Measurements from ENCODE around the gene CAB39L. TPM values are rescaled to one million over a fixed set of nuclear protein-coding genes. Genes with fewer than 3 reads are reported as not detected.
A peak's percentile ranks its signal among the peaks of the same experiment; 100 is the strongest.

Gene CAB39L
- polyA plus RNA-seq, 1 of the 3 experiments (the other 2 are of a cell fraction): 2.6 TPM

- no peaks in the 10 kb centered on the region for H3K27me3 ChIP-seq (ENCODE audit: insufficient read depth)
- H3K9me3 ChIP-seq: no peaks in the 10 kb centered on the region
- H3K79me2 ChIP-seq (ENCODE audit: insufficient read depth): no peaks in the 10 kb centered on the region
- no peaks in the 10 kb centered on the region for H3K9me2 ChIP-seq
- H3F3A ChIP-seq (replicated peaks; ENCODE audit: insufficient read depth): peaks cover 5% of the 10 kb centered on the region
- peak overlapping the region in 1 of 2 experiments; percentile 0; a peak in 1 of 4 replicates for H3K27ac ChIP-seq (ENCODE audit: low read depth in 2 of 2, low read length in 1 of 2)
- H3K4me3 ChIP-seq (ENCODE audit: low read depth in 2 of 2, low read length in 1 of 2): no peak overlapping the region
- H4K20me1 ChIP-seq (ENCODE audit: insufficient read depth): no peaks in the 10 kb centered on the region
- 48% methylated on average over 4 of the region's 4 CpGs for WGBS (ENCODE audit: low lambda C conversion rate)
- H3K36me3 ChIP-seq (replicated peaks in 1 of 2; ENCODE audit: control insufficient read depth in 1 of 2, insufficient read depth in 2 of 2, low read length in 1 of 2): no peaks in the 10 kb centered on the region
- H3K9ac ChIP-seq: no peak overlapping the region
- no peak for DNase-seq
- H3K4me1 ChIP-seq (ENCODE audit: control insufficient read depth in 1 of 2, insufficient read depth in 2 of 2, low read depth in 1 of 2, low read length in 1 of 2): peaks cover 0 to 16% of the 10 kb centered on the region in 2 experiments
- TF ChIP-seq, protein P1, sequence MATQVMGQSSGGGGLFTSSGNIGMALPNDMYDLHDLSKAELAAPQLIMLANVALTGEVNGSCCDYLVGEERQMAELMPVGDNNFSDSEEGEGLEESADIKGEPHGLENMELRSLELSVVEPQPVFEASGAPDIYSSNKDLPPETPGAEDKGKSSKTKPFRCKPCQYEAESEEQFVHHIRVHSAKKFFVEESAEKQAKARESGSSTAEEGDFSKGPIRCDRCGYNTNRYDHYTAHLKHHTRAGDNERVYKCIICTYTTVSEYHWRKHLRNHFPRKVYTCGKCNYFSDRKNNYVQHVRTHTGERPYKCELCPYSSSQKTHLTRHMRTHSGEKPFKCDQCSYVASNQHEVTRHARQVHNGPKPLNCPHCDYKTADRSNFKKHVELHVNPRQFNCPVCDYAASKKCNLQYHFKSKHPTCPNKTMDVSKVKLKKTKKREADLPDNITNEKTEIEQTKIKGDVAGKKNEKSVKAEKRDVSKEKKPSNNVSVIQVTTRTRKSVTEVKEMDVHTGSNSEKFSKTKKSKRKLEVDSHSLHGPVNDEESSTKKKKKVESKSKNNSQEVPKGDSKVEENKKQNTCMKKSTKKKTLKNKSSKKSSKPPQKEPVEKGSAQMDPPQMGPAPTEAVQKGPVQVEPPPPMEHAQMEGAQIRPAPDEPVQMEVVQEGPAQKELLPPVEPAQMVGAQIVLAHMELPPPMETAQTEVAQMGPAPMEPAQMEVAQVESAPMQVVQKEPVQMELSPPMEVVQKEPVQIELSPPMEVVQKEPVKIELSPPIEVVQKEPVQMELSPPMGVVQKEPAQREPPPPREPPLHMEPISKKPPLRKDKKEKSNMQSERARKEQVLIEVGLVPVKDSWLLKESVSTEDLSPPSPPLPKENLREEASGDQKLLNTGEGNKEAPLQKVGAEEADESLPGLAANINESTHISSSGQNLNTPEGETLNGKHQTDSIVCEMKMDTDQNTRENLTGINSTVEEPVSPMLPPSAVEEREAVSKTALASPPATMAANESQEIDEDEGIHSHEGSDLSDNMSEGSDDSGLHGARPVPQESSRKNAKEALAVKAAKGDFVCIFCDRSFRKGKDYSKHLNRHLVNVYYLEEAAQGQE (IDR thresholded peaks at IDR 0.05; ENCODE audit: low read depth, low read length): no peak
- TF ChIP-seq POLR2AphosphoS5 (IDR thresholded peaks at IDR 0.05; ENCODE audit: low read depth, low read length) (no peak), RXRA (IDR thresholded peaks at IDR 0.05; ENCODE audit: borderline replicate concordance, low read depth) (0 out of 2 replicates have a peak, but pooled peaks have one; percentile 16), TCF12 (IDR thresholded peaks at IDR 0.05) (peak; percentile 26; the same call in 1 of the 2 replicates), FOSL2 (IDR thresholded peaks at IDR 0.05; ENCODE audit: borderline replicate concordance, low read depth) (peak; percentile 33; the same call in 1 of the 2 replicates)
- no peak overlapping the region for H3K4me2 ChIP-seq
- 0 out of 2 replicates have a peak overlapping the region, but pooled peaks have one; percentile 29 for H2AFZ ChIP-seq (ENCODE audit: low read depth)
- CTCF ChIA-PET: interaction anchor here (1.5 kb wide), 1 partner anchor 8 kb away, joined by 4 read pairs; no protein-coding TSS in a partner anchor
- POLR2A ChIA-PET: no interaction called here
Observed at GRCh38 chr13:49374585-49375290, 69.1 kb downstream of the CAB39L start.

GRCh38 chr13:49373716-49374115 is 70.1 kb downstream of the CAB39L start:
- CTCF ChIA-PET: interaction anchor here (1.5 kb wide), 1 partner anchor 9 kb away, joined by 4 read pairs; no protein-coding TSS in a partner anchor
- Histone ChIP-seq H3K4me2 (peak overlapping the region; percentile 29; the same call in 1 of the 2 replicates), H4K20me1 (ENCODE audit: insufficient read depth) (no peaks in the 10 kb centered on the region), H3K36me3 (replicated peaks in 1 of 2; ENCODE audit: control insufficient read depth in 1 of 2, insufficient read depth in 2 of 2, low read length in 1 of 2) (no peaks in the 10 kb centered on the region), H3K27me3 (ENCODE audit: insufficient read depth) (no peaks in the 10 kb centered on the region), H3K9me2 (no peaks in the 10 kb centered on the region), H3K27ac (ENCODE audit: low read depth in 2 of 2, low read length in 1 of 2) (no peak overlapping the region), H3K9ac (no peak overlapping the region), H3F3A (replicated peaks; ENCODE audit: insufficient read depth) (peaks cover 5% of the 10 kb centered on the region), H3K79me2 (ENCODE audit: insufficient read depth) (no peaks in the 10 kb centered on the region), H3K4me3 (ENCODE audit: low read depth in 2 of 2, low read length in 1 of 2) (no peak overlapping the region), H3K4me1 (ENCODE audit: control insufficient read depth in 1 of 2, insufficient read depth in 2 of 2, low read depth in 1 of 2, low read length in 1 of 2) (peaks cover 0 to 16% of the 10 kb centered on the region in 2 experiments), H2AFZ (ENCODE audit: low read depth) (no peak overlapping the region), H3K9me3 (no peaks in the 10 kb centered on the region)
- no peak for DNase-seq
- 62% methylated on average over 2 of the region's 2 CpGs for WGBS (ENCODE audit: low lambda C conversion rate)
- POLR2A ChIA-PET: no interaction called here
- TF ChIP-seq RCOR1 (IDR thresholded peaks at IDR 0.05; ENCODE audit: low read length) (no peak), FOSL2 (IDR thresholded peaks at IDR 0.05; ENCODE audit: borderline replicate concordance, low read depth) (no peak), EZH2phosphoT487 (IDR thresholded peaks at IDR 0.05; ENCODE audit: borderline replicate concordance, low read depth) (no peak), POLR2AphosphoS5 (IDR thresholded peaks at IDR 0.05; ENCODE audit: low read depth, low read length) (no peak), FOXM1 (IDR thresholded peaks at IDR 0.05; ENCODE audit: low read depth) (no peak), USF1 (IDR thresholded peaks at IDR 0.05; ENCODE audit: borderline replicate concordance, low read depth) (no peak), YY1 (IDR thresholded peaks at IDR 0.05; ENCODE audit: low read depth) (no peak), PBX3 (IDR thresholded peaks at IDR 0.05) (no peak), GABPA (IDR thresholded peaks at IDR 0.05; ENCODE audit: low read depth) (no peak), FOXJ3 (CRISPR knock-in tag; IDR thresholded peaks at IDR 0.05) (no peak), JUND (IDR thresholded peaks at IDR 0.05) (no peak)
- TF ChIP-seq, protein P2, sequence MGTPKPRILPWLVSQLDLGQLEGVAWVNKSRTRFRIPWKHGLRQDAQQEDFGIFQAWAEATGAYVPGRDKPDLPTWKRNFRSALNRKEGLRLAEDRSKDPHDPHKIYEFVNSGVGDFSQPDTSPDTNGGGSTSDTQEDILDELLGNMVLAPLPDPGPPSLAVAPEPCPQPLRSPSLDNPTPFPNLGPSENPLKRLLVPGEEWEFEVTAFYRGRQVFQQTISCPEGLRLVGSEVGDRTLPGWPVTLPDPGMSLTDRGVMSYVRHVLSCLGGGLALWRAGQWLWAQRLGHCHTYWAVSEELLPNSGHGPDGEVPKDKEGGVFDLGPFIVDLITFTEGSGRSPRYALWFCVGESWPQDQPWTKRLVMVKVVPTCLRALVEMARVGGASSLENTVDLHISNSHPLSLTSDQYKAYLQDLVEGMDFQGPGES (IDR thresholded peaks at IDR 0.05; ENCODE audit: low read depth, low read length): no peak
- TF ChIP-seq, protein P1 (IDR thresholded peaks at IDR 0.05; ENCODE audit: low read depth, low read length): no peak
